Measurements from ENCODE around the gene MADCAM1.
A peak's percentile ranks its signal among the peaks of the same experiment; 100 is the strongest.
"Not testable (repeated sequence)": the region's sequence is repeated elsewhere in the genome, so short reads cannot be mapped to it uniquely, and the experiment has no call there.

Gene MADCAM1

DNA sequence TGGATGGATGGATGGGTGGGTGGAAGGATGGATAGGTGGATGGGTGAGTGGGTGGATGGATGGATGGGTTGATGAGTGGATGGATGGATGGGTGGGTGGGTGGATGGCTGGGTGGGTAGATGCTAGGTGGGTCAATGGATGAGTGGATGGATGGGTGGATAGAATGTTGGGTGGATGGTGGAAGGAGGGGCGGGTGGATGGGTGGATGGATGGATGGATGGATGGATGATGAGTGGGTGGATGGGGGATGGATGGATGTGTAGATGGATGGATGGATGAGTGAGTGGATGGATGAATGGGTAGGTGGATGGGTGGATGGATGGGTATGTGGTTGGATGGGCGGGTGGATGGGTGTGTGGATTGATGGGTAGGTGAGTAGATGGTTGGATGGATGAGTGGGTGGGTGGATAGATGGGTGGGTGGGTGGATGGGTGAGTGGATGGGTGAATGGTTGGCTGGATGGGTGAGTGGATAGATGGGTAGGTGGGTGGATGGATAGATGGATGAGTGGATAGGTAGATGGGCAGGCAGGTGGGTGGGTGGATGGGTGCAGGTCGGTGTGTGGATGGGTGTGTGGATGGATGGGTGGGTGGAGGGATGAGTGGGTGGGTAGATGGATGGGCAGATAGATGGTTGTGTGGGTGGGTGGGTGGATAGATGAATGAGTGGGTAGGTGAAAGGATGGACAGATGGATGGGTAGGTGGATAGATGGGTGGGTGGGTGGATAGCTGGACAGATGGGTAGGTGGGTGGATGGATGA lies 31.1 kb upstream of the MADCAM1 start:
- DNase-seq = no peak

DNA sequence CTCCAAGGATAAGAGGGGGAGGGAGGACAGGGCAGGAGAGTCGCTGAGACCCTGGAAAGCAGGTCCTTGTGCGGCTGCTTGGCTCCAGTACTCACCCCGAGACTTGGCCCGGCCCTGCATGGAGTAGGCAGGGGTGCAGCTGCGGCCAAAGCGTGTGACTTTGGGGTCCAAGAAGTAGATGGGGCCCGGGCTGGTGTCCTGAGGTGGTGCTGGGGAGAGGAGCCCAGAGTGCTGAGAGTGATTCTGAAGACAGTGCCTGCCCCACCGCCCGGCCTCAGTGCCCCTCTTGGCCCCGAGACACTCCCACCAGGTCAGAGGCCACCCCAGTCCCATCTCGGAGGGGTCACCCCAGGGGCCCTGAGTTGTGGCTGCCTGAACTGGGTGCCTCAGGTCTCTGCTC lies 28.7 kb upstream of the MADCAM1 start:
- DNase-seq = no peak

DNA sequence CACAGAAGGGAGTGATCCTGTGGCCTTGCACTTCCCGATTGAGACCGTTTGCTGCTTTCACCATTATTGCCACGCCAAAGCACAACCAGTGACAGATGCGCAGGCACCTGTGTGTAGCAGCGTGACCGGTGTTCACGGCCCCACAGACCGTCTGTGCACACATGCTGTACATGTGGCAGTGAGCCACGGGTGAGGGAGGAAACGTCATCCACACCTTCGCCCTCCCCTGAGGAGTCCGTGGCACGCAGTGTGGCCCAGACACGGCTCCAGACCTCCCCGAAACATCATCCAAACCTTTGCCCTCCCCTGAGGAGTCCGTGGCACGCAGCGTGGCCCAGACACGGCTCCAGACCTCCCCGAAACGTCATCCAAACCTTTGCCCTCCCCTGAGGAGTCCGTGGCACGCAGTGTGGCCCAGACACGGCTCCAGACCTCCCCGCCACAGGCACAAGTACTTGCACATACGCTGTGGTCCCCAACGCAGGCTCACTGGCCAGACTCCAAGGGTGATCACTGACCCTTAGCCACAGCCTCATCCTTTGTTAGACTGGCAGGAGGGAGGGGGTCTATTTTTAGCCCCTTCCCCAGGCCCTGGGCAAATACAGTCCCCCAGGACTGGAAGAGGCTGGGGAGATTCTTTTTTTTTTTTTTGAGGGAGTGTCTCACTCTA lies 27.6 kb upstream of the MADCAM1 start:
- DNase-seq = no peak

DNA sequence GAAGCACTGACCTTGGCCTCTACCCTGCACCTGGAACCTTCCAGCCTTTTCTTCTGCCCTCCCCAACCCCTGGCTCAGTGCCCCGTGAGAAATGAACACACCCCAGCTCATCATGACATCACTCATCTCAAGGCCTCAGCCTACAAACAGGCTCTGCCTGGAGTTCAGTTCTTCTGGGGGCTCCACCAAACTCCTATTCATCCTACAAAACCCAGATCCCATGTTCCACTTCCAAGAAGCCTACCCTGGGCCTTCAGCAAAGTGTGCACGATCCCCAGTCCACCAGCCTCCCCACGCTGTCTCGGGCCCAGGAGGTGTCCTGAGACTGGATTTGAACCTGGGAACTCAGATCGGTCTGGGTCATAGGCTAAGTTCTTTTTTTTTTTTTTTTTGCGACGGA lies 26.5 kb upstream of the MADCAM1 start:
- DNase-seq = no peak

DNA sequence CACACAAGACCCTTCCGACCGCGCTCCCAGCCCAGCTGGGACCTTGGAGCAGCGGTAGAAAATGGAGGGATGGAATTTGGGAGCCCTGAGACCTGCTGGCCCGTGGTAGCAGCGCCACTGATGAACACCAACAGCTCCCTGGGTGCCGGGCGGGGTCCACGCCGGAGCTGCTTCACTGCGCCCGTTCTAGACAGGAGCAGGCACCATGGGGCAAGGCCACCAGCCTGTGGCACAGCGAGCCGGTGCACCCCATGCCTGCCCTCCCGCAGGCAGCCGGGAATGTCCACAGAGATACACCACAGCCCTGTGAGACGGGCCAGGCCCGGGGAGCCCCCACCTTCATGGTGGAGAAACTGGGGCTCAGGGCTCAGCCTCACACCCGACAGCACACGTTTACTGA lies 25.6 kb upstream of the MADCAM1 start:
- DNase-seq = no peak

DNA sequence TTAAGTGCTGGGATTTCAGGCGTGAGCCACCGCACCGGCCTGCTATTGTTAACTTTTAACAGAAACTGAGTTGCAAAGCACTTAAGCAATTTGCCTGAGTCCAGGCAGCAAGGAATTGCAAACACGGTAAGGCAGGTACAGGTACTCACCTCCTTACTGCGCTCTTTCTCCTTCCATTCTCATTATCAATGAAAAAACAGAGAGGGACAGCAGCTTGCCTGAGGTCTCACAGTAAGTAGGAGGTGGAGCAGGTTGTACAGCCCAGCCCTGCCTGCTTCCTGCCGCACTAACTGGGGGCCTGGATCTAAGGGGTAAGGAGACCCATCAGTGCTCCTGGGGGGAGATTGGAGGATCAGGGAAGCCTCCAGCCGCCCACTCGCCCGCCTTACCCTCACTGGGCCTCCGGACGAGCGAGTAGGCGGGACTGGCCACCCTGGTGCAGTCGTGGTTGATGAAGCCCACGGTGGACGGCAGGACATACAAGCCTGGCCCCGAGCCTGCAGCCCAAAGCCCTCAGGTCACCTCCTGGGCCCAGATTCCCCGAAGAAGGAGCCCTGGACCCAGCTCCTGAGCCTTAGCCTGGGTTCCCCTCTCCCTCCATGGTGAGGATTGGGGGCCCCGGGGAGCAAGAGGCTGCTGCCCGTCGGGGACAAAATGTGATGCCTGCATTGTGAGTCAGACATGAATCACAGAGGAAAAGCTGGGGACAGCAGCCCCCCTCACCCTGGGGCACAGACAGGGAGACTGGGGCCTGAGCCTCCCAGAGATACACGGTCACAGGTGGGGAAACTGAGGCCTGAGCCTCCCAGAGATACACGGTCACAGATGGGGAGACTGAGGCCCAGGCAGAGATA lies 24.1 kb upstream of the MADCAM1 start:
- no peak for DNase-seq

DNA sequence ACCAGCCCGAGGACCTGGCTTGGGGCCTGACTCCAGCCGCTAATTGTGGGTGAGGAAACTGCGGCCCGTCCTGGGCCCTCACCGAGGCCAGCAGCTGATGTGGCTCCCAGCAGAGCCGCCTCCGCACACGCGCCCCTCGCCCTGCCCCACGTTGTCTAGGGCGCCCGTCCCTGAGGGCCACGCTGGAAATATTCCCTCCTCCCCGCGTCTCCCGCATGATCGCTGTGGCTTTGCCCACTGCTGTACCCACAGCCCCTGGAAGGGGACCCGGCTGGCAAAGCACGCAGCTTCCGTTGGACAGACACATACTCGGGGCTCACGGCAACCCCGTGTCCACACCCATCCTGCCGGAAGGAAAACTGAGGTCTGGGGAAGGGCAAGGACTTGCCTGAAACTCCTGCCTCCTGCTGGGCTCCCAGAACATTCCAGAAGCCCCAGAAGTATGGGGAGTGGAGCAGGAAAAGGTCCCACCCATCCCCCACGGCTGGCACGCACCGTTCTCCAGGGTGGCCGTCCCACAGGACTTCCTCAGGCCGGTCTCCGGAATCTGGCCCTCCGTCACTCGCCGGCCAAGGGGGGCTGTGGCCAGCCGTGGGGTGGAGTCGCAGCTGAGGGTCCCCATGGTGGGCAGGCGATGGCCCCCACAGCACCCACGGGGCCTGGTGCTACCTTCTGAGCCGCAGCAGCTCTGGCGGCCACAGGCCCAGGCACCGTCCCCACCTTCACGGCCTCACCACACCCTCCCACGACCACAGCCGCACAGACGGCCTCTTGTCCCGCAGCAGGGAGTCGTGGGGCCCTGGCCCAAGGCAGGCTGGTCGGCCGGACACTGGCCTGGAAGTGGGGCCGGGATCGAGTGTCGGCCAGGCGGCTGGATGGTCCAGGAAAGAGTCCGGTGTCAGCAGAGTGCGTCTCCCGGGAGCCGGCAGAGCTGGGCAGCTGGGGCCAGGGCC lies 21.9 kb upstream of the MADCAM1 start:
- DNase-seq = no peak

DNA sequence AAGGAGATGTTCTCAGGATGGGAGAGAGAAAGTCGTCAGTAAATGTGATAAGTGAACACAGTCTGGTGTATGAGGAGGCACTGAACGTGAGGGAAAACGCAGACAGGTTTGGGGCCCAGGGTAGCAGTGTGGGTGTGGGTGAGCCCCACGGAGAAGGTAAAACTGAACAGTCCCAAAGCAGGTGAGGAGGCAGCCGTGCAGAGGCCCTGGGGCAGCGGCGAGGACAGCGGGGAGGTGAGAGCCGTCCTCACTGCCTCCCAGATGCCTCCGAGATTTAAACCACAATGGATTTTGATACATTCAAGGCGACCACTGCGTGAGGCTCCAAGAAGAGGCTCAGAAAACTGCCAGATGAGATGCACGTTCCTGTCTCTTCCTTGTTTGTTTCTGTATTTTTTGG lies 20.9 kb upstream of the MADCAM1 start:
- no peak for DNase-seq

DNA sequence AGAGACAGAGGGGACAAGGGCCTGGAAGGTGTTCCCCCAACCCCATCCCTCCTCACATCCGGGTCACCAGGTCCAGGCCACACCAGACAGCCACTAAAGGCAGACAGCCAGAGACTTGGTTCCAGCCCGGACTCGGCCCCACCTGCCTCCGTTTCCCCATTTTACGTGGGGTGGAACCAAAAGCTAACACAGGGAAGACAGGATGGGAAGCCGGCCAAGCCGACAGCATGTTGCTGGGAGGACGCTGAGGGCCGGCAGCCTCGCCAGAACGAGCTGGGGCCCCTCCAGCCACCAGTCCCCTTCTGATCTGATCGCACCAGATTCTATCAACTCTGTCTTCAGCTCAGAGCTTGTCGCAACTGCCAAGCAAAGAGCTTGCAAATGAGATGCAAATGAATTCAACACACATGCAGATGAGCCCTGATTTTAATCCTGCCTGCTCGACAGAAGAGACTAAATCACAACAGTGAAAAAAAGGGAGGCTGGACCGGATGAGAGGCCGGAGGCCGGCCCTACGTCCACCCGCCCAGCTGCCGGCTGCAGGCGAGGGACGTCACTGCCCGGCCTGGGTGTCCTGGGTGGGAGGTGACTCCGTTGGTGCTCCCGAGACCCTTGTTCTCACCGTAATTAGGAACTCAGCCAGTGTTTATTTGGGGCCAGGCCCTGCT lies 17.9 kb upstream of the MADCAM1 start:
- DNase-seq = no peak

DNA sequence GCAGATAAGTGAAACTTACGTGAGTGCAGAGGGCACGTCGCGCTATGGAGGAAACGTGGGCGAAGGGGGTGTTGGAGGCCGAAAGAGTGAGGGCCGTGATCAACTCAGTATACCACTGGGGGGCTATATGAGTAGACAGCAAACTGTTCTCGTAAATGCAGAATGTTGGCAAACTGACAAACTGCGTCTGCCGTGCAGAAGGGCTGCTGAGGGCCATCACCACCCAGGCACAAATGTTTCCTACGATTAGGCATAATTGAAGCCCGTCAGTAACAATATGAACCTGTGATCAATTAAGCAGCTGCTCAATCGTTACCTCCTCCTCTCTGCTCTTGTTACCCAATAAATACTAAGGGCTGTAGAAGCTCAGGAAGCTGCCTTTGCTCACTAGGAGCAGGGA lies 17.3 kb upstream of the MADCAM1 start:
- DNase-seq = no peak

DNA sequence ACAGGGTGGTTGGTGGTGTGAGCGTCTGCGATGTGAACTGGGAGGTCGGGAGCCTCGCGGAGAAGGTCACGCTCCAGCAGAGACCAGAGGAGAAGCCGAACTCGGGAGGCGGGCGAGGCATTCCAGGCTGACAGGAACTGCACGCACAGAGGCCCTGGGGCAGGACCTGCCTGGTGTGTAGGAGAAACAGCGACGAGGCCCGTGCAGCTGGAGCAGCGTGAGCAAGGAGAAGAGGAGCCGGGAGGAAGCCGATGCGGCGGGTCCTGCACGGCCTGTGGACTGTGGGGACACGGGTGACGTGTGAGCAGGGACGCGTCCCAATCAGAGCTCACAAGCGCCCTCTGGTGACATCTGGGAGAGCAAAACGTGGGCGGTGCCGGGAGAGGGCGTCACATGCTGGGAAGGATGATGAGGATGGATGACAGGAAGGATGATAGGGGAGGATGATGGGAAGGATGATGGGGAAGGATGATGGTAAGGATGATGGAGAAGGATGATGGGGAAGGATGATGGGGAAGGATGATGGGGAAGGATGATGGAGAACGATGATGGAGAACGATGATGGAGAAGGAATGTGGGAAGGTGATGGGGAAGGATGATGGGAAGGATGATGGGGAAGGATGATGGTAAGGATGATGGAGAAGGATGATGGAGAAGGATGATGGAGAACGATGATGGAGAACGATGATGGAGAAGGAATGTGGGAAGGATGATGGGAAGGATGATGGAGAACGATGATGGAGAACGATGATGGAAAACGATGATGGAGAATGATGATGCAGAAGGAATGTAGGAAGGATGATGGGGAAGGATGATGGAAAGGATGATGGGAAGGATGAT lies 16.1 kb upstream of the MADCAM1 start:
- DNase-seq = peak; percentile 32

DNA sequence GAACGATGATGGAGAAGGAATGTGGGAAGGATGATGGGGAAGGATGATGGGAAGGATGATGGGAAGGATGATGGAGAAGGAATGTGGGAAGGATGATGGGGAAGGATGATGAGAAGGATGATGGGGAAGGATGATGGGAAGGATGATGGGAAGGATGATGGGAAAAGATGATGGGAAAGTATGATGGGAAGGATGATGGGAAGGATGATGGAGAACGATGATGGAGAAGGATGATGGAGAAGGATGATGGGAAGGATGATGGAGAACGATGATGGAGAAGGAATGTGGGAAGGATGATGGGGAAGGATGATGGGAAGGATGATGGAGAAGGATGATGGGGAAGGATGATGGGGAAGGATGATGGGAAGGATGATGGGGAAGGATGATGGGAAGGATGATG lies 15.2 kb upstream of the MADCAM1 start:
- DNase-seq = not testable (repeated sequence)

DNA sequence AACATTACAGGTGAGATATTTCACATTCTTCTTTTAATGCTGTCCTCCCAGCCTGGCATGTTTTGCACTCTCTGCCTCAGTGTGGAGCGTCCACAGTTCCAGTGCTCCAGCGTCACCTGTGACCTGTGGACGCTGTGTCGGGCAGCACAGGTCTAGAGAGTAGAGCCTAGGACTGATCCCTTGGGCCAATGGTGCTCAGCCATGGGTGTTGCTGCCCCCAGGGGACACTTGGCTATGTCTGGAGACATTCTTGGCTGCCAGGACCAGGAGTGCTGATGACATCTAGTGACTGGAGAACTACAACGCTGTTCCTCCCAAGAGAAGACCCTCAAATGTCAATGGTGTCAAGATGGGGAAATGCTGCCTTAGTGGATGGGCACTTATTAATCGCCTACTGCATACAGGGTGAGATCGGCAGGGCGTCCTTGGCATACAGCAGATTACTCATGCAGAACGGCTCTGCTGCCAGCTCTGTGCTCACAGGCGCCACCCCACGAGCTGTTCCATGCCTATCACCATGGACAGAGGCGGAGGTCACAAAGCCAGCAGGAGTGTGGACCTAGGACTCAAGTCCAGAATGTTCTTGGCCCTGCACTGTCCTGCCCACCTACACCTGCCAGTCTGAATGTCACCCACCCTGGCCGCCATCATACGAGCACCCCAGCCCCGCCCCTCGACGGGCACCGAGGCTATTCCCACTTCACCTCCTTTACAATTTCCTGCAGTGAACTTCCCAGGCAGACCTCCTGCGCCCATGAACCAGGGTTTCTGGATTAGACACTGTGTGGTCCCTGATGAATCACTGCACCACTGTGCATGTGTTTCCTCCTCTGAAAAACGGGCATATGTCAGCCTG lies 13.9 kb upstream of the MADCAM1 start:
- no peak for DNase-seq

DNA sequence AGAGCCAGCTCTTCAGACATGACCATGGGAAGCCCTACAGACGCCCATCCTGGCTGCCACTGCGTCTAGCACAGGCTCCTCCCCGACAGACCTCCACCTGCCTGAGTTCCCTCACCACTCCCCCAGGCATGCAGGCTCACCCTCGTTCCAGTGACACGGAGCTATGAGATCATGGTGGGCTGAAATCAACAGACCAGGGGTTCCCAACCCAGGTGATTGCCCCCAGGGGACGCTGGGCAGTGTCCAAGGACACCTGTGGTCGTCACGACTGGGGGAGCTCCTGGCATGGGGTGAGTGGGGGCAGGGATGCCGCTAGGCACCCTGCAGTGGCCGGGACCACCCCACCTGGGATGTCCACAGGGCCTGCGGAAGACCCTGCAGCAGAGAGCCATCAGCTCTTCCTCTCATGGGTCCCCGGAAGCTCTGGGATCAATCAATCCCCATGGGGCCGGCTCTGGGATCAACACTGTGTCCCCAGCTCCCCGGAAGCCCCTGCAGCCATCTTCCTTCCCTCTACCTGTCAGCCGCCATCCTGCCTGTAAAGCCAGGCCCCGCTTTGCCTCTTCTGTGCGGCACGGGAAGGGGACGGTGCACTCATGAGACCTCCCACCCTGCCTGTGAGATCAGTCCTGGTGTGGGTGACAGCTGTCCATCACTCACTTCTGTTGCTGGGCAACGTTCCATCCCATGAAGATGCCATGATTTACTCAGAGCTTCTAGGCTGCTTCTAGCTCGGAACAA lies 12.8 kb upstream of the MADCAM1 start:
- no peak for DNase-seq

DNA sequence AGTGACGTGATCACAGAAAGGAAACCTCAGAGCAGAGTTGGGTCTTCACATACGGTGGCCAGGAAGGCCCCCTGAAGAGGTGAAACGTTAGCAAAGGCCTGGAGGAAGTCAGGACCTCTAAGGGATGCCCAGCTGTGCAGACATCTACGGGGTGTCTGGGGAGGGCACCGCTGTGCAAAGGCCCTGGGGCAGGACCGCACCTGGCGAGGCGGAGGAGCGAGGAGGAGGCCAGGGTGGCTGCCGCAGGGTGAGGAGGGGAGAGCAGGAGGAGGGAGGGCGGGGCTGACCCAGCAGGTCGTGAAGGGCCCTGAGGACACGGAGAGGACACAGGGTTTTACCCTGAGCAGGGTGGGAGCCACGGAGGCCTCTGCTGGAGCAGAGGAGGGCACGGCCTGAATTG lies 11.8 kb upstream of the MADCAM1 start:
- no peak for DNase-seq

DNA sequence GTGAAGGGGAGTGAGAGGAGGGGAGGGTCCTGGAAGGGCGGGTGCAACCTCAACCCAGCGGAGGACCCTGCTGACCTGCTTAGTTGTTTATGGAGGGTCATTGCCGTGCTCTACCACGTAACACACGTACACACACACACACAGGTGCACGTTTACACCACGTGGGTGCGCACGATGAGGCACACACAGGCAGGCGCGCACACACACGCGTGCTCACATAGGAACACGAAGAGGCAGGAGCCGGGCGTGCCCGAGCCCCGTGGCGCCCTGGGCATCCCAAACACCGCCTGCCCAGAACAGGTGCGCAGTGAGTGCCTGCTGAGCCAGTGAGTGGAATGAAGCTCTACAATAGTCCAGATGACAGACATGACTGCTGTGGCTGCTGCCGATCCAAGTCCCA lies 11.2 kb upstream of the MADCAM1 start:
- DNase-seq = peak; percentile 68

DNA sequence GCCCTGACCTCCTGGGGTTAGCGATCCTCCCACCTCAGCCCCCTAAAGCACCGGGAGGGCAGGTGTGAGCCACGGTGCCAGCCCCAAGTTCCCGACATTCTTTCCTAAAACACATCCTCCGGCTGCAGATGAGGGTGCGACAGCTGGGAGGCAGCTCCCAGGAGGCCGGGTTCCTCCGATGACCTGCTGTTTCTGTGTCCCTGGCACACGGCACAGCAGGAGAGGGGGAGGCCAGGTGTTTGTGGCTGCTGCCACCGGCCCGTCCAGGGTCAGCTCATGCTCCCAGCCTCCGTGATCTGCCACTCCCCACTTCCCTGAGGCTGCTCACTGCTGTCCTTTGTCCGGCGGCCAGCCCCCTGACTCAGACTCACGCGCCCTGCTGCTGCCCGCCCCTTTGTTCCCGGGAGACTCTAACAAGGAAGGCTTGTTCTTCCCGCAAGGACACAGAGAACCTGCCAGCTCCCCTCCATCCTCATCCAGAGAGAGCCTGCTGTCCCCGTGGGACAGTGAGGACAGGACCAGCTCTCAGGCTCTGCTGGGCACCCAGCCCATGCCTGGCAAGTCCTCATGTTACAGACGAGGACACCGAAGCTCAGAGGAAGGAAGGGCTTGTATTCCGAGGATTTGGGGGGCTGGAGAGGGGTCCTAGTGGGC lies 10.6 kb upstream of the MADCAM1 start:
- DNase-seq = peak; percentile 83

DNA sequence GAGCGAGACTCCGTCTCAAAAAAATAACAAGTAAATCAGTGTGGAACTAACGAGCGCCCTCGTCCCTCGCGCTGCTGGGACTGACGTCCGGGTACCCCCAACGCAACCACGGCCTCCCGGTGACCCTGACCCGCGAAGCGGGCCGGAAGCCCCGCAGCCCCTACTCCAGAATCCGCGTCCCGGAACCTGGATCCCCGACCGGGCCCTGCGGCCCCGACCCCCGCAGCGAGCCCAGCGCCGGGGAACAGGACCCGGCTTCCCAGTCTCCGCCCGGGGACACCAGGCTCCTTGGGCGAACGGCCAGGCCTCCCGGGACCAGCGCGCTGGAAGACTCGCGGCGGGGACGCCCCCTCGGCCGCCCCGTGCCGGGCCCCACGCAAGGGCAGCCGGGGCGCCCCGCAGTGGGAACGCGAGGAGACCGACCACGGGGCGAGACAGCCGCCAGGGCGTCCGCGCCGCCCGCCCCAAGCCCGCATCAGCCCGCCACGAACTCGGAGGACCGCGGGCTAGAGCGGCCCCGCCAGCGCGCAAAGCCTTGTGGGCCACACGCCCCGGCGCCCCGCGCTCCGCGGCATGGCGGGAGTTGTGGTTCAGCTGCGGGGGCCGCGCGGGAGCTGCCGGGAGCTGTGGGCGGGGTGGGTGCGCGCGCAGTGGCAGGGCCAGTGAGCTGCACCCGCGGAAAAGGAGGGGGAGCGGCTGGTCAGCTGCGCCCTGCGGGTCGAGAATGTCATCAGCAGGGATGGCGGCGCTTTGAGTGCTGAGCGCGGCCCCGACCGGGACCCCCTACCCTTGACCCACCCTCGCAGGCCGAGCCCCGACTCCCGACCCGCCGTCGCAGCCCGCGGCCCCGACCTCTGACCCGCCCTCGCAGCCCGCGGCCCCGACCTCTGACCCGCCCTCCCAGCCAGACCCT lies 7.5 kb upstream of the MADCAM1 start:
- peak; percentile 94 for DNase-seq
